ENCODE measurements around the gene RGS9. TPM values are rescaled to one million over a fixed set of nuclear protein-coding genes. Genes with fewer than 3 reads are reported as not detected.

The RGS9 gene
- total RNA-seq, 1 donor from 2014 or later = 2.8 TPM

- Mint-ChIP-seq H3K9me3 (no peaks in the 10 kb centered on the region), H3K27me3 (ENCODE audit: low read depth) (no peaks in the 10 kb centered on the region), H3K4me1 (peaks cover 21% of the 10 kb centered on the region), H3K27ac (ENCODE audit: unreplicated experiment) (no peak overlapping the region), H3K4me3 (no peak overlapping the region), H3K36me3 (ENCODE audit: low read depth) (no peaks in the 10 kb centered on the region)
- TF ChIP-seq, protein P1, sequence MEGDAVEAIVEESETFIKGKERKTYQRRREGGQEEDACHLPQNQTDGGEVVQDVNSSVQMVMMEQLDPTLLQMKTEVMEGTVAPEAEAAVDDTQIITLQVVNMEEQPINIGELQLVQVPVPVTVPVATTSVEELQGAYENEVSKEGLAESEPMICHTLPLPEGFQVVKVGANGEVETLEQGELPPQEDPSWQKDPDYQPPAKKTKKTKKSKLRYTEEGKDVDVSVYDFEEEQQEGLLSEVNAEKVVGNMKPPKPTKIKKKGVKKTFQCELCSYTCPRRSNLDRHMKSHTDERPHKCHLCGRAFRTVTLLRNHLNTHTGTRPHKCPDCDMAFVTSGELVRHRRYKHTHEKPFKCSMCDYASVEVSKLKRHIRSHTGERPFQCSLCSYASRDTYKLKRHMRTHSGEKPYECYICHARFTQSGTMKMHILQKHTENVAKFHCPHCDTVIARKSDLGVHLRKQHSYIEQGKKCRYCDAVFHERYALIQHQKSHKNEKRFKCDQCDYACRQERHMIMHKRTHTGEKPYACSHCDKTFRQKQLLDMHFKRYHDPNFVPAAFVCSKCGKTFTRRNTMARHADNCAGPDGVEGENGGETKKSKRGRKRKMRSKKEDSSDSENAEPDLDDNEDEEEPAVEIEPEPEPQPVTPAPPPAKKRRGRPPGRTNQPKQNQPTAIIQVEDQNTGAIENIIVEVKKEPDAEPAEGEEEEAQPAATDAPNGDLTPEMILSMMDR (conservative IDR thresholded peaks at IDR 0.05) = no peak
- no peak for DNase-seq (ENCODE audit: low read depth, low spot score)
Observed at GRCh38 chr17:65185668-65186382, 48.7 kb downstream of the RGS9 start.

DNA sequence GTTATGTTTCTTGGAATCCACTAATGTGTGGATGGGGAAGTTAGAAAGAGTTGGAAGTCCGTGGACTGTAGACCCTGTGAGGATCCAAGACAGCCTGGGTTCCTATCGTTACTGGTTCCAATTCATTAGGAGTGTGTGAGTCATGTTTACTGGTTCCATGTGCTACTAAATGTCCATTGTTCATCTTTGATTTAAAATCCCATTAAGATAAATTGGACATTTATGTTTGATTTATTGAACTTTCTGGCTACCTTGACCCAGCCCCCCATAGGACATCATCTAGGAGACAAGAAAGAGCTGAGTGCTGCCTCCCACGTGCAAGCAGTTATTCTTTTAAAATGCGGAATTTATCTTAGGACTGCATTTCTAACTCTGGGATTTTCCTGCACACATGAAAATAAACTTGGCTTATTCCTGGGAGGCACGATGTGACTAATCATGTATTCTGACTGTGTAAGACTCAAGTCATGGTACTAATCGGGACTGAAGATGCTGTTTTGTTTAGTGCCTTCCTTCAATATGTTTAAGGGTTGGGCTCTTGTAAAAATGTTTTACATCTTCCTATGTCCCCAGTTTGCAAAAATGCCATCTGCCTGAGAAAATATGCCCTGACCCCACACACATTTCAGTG is 53.4 kb downstream of the RGS9 start:
- H3K27ac Mint-ChIP-seq (ENCODE audit: unreplicated experiment) = no peak overlapping the region
- no peaks in the 10 kb centered on the region for H3K27me3 Mint-ChIP-seq (ENCODE audit: low read depth)
- no peak for DNase-seq (ENCODE audit: low read depth, low spot score)
- TF ChIP-seq, protein P1 (conservative IDR thresholded peaks at IDR 0.05) = no peak
- no peaks in the 10 kb centered on the region for H3K9me3 Mint-ChIP-seq
- H3K4me1 Mint-ChIP-seq = peaks cover 12% of the 10 kb centered on the region
- no peak overlapping the region for H3K4me3 Mint-ChIP-seq
- H3K36me3 Mint-ChIP-seq (ENCODE audit: low read depth) = no peaks in the 10 kb centered on the region

- no peaks in the 10 kb centered on the region for H3K36me3 Mint-ChIP-seq (ENCODE audit: low read depth)
- peak overlapping the region; percentile 31 for H3K27ac Mint-ChIP-seq (ENCODE audit: unreplicated experiment)
- TF ChIP-seq, protein P1 (conservative IDR thresholded peaks at IDR 0.05) = no peak
- no peak overlapping the region for H3K4me3 Mint-ChIP-seq
- peaks cover 12% of the 10 kb centered on the region for H3K4me1 Mint-ChIP-seq
- H3K27me3 Mint-ChIP-seq (ENCODE audit: low read depth) = no peaks in the 10 kb centered on the region
- H3K9me3 Mint-ChIP-seq = no peaks in the 10 kb centered on the region
- DNase-seq (ENCODE audit: low read depth, low spot score) = no peak
Observed at GRCh38 chr17:65191811-65192740, 54.9 kb downstream of the RGS9 start.

GRCh38 chr17:65193305-65193704 is 56.1 kb downstream of the RGS9 start:
- TF ChIP-seq, protein P1 (conservative IDR thresholded peaks at IDR 0.05) = no peak
- no peaks in the 10 kb centered on the region for H3K36me3 Mint-ChIP-seq (ENCODE audit: low read depth)
- H3K27me3 Mint-ChIP-seq (ENCODE audit: low read depth) = no peaks in the 10 kb centered on the region
- no peak overlapping the region for H3K27ac Mint-ChIP-seq (ENCODE audit: unreplicated experiment)
- no peak overlapping the region for H3K4me3 Mint-ChIP-seq
- no peaks in the 10 kb centered on the region for H3K9me3 Mint-ChIP-seq
- H3K4me1 Mint-ChIP-seq = peaks cover 12% of the 10 kb centered on the region
- DNase-seq (ENCODE audit: low read depth, low spot score) = no peak

- no peak for DNase-seq (ENCODE audit: low read depth, low spot score)
- Mint-ChIP-seq H3K27me3 (ENCODE audit: low read depth) (no peaks in the 10 kb centered on the region), H3K27ac (ENCODE audit: unreplicated experiment) (no peak overlapping the region), H3K4me3 (no peak overlapping the region), H3K36me3 (ENCODE audit: low read depth) (no peaks in the 10 kb centered on the region), H3K9me3 (no peaks in the 10 kb centered on the region), H3K4me1 (peaks cover 15% of the 10 kb centered on the region)
- TF ChIP-seq, protein P1 (conservative IDR thresholded peaks at IDR 0.05) = no peak
Observed at GRCh38 chr17:65193716-65194293, 56.6 kb downstream of the RGS9 start.

Measured in neural crest cell (in vitro differentiated cells).